Stimulated activated CD4-positive, alpha-beta T cell treated with anti-CD3 and anti-CD28 coated beads, Interleukin-4, amount 100 ng/mL, for 48 hours (primary cell): ENCODE measurements around the gene MYO18B.
"Not testable (repeated sequence)": the region's sequence is repeated elsewhere in the genome, so short reads cannot be mapped to it uniquely, and the experiment has no call there.

Experiments used
- DNase-seq, 2 donors: peaks; one replicate each; pipeline ENCODE4 v3.0.0-alpha.2; 2020; ENCODE audit warnings: low read depth in 2 of 2

The MYO18B gene

DNA sequence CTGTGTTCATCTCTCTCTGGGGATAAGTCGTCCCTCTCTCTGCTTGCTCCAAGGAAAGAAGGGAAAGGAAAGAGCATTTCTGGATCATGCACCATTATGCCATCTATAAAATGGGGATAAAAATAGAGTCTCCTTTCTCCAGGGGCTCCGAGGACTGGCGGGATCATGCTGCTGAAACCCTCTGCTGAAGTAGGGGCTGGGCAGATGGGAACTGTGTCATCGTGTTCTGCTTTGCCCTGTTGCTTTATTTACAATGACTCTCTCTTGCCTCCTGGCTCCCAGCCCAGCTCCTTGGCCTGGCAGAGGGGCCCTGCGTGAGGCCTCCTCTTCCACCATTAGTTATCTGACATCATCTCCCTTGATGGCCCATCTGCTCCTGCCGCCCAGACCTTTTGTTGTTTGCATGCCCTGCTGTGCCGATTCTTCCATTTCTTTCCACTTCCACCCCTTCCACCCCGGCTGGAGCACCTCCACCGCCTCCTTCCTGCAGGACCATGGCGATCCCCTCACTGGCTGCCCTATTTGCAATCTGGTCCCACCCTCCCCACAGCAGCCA, 200.9 kb downstream of the MYO18B start:
- no peak for DNase-seq

- no peak for DNase-seq
Measured at GRCh38 chr22:25950111-25950510, 208.1 kb downstream of the MYO18B start.

GRCh38 chr22:25953276-25953675, 211.3 kb downstream of the MYO18B start:
- no peak for DNase-seq

DNA sequence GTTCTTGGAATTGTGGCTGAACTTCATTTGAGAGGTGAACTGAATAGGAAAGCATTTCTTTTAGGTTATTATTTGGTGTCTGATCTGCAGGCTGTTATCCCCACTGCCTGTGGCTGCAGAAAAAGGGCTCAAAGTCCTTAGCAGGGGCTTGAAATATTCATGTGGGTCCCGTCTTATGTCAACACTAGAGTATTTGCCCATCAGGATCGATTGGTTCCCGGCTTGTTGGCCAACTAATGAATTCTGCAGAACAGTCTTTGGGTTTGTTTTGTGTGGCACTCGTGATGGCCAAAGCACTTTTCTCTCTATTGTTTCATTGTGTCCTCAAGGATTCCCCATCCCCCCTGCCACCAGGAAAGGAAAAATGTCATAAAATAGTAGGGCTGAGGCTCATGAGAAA, 211.9 kb downstream of the MYO18B start:
- DNase-seq = no peak

- DNase-seq = no peak
Measured at GRCh38 chr22:25955323-25955722, 213.3 kb downstream of the MYO18B start.

DNA sequence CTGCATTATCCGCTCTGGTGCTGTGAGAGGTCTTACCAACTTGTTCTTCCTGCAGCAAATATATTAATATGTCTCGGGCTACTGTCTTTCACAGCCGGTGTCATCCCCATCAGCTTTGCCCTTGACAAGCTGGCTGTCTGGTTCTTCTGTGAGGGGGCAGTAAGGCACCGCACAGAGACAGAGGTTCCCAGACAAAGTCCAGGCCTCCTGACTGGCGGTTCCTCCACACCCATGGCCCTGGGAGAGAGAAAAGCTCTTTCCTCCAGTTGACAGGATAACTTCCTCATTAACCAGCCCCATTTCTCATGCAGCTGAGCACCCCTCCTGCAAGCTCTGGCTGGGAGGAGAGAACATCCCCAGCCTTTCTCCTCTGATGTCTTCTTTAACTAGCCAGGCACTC, 214.8 kb downstream of the MYO18B start:
- no peak for DNase-seq

DNA sequence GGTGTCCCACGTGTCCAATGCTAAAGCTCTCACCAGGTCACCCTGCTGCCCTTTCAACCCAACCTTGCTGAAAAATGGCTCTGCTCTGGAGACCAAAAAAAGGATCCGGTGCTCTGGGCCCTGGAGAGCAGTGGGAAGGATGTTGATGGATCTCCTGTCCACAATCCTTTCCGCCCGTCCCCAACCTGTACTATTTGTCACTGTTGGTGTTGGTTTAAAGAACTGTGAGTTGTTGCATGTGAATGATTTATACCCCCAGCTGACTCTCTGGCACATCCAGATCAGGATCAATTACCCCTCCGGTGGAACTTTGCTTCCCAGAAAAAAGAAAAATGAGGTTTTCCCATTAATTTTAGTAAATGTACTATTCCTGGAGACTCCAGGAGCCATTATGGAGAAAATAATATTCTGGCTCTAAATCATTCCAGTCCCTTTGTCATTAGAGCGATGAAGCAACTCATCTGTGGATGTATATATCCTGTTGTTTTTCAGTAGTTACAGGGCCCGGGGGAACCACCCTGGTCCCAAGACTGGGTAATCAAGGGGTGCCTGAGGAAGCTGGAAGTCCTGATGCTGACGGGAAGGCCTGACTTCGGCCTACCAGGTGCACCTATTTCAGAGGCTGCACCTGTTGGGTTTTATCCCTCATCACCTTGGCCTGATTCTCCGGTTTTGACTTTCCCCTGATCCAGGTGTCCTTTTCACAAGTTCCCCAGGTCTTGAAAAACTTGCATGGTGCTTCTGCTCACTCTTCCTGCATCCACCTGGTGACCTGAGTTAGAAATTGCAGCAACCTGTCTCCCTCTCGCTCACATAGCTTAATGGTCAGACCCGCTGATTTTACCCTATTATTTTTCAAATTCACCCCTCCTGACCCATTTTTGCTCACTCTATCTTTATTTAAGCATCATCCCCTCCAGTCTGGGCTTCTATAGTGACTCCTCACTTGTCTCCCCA, 218.1 kb downstream of the MYO18B start:
- no peak for DNase-seq

DNA sequence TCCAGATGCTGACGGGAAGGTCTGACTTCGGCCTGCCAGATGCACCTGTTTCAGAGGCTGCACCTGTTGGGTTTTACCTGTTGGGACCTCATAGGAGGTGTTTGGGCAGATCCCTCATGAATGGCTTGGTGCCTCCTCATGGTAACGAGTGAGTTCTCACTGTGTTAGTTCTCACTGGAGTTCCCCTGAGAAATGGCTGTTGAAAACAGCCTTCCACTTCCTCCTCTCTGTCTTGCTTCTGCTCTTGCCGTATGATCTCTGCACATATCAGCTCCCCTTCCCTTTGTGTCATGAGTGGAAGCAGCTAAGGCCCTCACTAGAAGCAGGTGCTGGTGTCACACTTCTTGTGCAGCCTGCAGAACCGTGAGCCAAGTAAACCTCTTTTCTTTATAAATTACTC, 219.7 kb downstream of the MYO18B start:
- no peak for DNase-seq

- no peak for DNase-seq
Measured at GRCh38 chr22:25962711-25963110, 220.7 kb downstream of the MYO18B start.

DNA sequence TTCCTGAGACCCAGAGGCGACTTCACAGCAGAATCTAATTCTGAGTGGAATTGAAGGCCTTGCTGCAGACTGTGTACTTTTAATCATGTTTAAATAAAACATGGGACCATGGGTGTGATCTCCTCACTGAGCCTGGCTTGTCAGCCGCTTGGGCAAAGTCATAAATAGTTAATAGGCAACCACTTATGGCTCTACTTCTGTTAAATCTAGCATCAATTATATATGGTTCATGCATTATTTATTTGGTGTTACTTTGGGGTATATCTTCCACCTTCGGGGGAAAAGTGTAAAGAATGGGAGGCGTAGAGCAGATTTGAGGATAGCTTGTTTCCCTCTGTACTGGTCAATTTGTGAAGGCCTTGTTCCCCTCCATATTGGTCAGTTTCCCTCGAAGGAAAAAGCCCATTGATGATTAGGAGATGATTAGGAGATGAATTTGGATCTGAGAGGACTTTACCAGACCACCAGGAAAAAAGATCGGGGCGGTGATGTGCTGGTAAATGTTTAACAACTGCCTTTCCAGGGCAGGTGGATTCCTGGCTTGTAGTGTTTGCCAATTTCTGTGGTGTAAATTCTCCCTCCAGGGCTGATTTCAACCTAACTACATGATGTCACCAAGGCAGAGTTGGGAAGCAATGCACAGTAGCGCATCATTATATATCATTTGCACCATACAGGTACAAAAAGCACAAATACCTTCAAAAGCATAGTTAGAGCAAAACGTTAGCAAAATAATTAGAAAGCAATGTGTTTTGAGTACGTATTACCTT, 223.2 kb downstream of the MYO18B start:
- no peak for DNase-seq

DNA sequence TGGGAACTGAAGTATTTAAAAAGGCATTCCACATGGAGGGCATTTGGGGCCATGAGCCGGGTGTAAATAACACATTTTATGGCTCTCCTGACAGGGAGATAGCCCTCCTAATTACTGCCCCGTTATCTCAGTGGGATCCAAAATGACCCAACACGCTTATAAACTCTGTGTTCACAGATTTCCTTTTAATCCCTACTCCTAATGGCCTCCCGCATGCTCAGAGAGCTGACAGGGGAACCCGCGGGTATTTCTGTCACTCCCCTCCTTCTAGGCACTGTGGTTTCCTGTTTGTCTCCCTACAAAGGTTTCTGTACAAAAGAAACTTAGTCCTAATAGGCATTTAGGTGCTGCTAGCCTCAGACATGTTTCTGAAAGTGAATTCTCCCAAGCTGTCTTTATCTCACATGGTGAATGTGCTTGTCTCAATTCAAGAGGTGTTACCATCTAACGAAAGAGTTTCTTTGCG, 224.5 kb downstream of the MYO18B start:
- DNase-seq = no peak

GRCh38 chr22:25969286-25969685, 227.3 kb downstream of the MYO18B start:
- DNase-seq = no peak

GRCh38 chr22:25969901-25970300, 227.9 kb downstream of the MYO18B start:
- DNase-seq = no peak

DNA sequence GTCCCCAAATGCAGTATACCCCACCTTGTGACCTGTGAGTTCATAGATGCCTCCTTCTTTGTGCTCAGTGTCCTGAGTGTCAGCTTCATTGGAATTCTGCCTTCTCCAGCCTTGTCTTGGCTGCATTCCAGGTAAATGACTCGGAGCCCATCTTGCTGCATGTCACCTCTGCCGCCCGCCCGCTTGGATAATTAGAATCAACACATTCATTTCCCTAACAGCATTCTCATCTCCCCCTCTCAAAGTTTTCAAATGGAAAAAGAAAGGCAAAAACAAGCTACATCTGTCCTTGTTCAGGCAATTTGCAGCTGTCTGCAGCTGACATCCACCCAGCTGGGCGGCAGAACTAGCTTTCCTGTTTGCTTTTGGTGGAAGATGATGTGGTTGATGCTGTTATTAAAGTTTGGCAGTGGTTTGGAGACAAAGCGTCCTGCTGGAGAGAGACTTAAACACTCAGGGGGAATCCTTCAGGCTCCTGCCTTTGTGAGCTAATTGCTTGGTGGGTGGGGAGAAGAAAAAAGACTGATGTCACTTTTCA, 228.5 kb downstream of the MYO18B start:
- no peak for DNase-seq

DNA sequence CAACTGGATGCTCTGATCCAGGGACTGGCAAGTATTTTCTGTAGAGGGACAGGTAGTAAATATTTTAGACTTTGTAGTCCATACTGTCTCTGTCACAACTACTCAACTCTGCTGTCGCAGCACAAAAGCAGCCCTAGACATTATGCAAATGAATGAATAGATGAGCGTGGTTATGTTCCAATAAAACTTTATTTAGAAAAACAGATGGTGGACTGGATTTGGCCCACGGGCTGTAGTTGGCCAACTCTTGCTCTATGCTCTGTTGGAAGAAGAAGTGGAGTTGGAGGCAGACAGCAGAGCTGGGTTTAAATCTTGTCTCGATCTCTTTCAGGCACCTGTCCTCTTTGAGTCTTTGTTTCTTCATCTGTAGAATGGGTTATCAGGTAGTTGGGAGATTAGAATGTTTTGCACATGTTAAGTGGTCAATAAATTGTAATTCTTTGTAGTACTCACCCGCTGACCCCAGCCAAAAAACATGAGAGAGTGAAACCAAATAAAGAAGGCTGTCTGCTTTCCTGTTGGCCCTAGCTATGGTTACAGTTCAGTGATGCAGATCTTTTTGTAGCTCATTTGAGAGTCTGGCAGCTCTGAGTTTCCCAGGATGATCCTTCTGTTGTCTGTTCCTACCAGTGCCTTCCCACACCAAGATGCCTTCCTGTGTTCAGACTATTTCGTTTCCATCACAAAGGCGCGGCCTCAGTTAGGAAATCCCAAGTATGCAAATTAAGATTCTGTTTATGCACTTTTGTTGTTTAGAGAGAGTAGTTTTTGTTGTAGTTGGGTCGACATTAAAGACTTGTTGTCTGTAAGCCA, 229.2 kb downstream of the MYO18B start:
- DNase-seq = no peak

DNA sequence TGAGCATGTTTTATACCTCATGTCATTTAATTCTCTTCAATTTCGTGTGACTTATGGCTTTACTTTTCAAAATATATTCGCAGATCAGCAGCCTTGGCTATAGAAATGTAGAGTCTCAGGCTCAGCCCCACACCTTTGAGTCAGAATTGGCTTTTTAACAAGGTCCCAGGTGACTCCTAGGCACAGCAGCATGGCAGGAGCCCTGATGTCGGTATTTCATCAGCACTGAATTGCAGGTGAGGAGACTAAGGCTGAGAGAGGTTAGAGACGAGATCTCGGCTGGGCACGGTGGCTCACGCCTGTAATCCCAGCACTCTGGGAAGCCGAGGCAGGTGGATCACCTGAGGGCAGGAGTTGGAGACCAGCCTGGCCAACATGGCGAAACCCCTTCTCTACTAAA, 230.4 kb downstream of the MYO18B start:
- no peak for DNase-seq

GRCh38 chr22:25976356-25976755, 234.4 kb downstream of the MYO18B start:
- no peak for DNase-seq

DNA sequence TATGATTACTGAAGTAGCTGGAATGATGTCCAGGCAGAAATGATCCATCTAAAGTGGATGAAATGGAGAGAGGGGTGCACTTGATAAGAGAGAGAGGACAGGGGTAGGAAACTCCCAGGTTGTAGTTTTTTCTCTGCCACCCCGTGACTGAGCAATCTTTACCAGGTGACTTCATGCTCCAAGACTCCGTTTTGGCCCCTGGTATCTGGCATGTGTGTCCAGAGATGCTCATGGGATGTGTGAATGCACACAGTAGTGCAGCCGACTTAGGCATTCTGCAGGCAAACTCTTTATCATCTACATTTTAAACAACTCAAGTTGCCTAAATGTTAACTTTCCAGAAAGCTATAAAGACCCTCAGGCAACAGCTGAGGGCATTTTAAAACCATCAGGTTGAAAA, 238.0 kb downstream of the MYO18B start:
- no peak for DNase-seq

DNA sequence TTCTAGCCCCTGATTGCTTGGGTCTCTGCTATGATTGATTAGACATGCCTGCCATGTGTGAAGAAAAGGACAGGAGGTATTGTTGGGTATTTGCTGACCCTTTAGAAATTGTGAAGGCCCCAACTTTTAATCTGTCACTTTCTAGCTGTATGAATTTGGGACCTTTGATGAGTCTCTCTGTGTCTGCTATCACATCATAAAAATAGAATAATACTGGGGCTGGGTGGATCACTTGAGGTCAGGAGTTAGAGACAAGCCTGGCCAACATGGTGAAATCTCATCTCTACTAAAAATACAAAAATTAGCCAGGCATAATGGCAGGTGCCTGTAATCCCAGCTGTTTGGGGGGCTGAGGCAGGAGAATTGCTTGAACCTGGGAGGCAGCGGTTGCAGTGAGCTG, 242.9 kb downstream of the MYO18B start:
- DNase-seq = not testable (repeated sequence)

GRCh38 chr22:25987948-25988347, 246.0 kb downstream of the MYO18B start:
- no peak for DNase-seq

DNA sequence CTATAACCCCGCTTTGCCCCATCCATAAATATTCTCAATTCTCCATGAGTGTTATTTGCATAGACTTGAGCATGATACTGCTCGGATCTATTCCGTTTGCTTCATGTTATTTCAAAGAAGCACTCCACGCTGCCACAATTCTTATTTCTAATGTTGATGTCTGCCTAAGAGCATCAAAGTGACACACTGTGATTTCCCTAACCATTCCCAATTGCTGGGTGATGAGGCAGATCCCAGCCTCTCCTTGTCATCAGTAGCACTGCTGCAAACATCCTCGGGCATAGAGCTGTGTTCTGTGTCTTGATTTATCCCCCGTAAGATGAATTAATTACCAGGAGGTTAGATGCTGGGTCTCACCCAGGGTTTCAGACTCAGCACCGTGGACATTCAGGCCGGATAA, 249.0 kb downstream of the MYO18B start:
- no peak for DNase-seq
